GM19463 (cell line): Measurements from ENCODE around the gene CDH4.
"Not testable (repeated sequence)": the region's sequence is repeated elsewhere in the genome, so short reads cannot be mapped to it uniquely, and the experiment has no call there.

Experiments
- ATAC-seq: cut with Tn5 transposase; IDR thresholded peaks from one replicate; pipeline ENCODE4 v1.9.1; 2021; ENCODE audit warnings: mild to moderate bottlenecking, moderate library complexity; ENCODE audit not compliant: unreplicated experiment

CDH4 gene

GRCh38 chr20:61937146-61937962 lies 685.3 kb downstream of the CDH4 start:
- no peak for ATAC-seq

GRCh38 chr20:61937963-61938838 lies 686.1 kb downstream of the CDH4 start:
- ATAC-seq, result no peak

GRCh38 chr20:61938839-61939690 lies 687.0 kb downstream of the CDH4 start:
- ATAC-seq, result no peak

GRCh38 chr20:61939691-61940360 lies 687.8 kb downstream of the CDH4 start:
- ATAC-seq, result no peak

GRCh38 chr20:61940491-61940890 lies 688.4 kb downstream of the CDH4 start:
- no peak for ATAC-seq

GRCh38 chr20:61940976-61941720 lies 689.1 kb downstream of the CDH4 start:
- ATAC-seq, result no peak

GRCh38 chr20:61941721-61942405 lies 689.8 kb downstream of the CDH4 start:
- no peak for ATAC-seq

GRCh38 chr20:61942526-61942925 lies 690.5 kb downstream of the CDH4 start:
- ATAC-seq, result no peak

GRCh38 chr20:61944967-61945366 lies 692.9 kb downstream of the CDH4 start:
- not testable (repeated sequence) for ATAC-seq

- not testable (repeated sequence) for ATAC-seq
Observed at GRCh38 chr20:61945495-61945894, 693.4 kb downstream of the CDH4 start.

- ATAC-seq, result not testable (repeated sequence)
Observed at GRCh38 chr20:61948056-61948455, 696.0 kb downstream of the CDH4 start.

- no peak for ATAC-seq
Observed at GRCh38 chr20:61948586-61949362, 696.7 kb downstream of the CDH4 start.

GRCh38 chr20:61949363-61949713 lies 697.3 kb downstream of the CDH4 start:
- ATAC-seq, result no peak

GRCh38 chr20:61949714-61950640 lies 697.9 kb downstream of the CDH4 start:
- no peak for ATAC-seq

- ATAC-seq, result no peak
Observed at GRCh38 chr20:61950641-61951071, 698.6 kb downstream of the CDH4 start.

GRCh38 chr20:61951695-61952533 lies 699.9 kb downstream of the CDH4 start:
- no peak for ATAC-seq
